OCI-LY3 (cell line): ENCODE measurements around the gene MAP2K6.

Experiments
- CTCF ChIP-seq: fragments of 200-600, 300-600 bp; sonication (generic); IDR thresholded peaks from 2 replicates; pipeline ENCODE4 v1.5.1; 2014; ENCODE audit warnings: antibody characterized with exemption, low read length, low read depth
- EZH2phosphoT487 ChIP-seq: fragments of 200-600 bp; shearing (Covaris generic); IDR thresholded peaks from 2 replicates; pipeline ENCODE4 v1.6.1; 2018; ENCODE audit warnings: antibody characterized with exemption, mixed run types, low read depth

GRCh38 chr17:69390795-69391501 lies 23.5 kb upstream of the MAP2K6 start:
- TF ChIP-seq CTCF (no peak), EZH2phosphoT487 (no peak)
